NCI-H345 treated with DMSO at 0.1 percent for 48 hours (cell line): ENCODE data around the gene MACROD1.
A peak's percentile ranks its signal among the peaks of the same experiment; 100 is the strongest.

Experiments
- DNase-seq: peaks from one replicate; lab custom pipeline; 2025; ENCODE audit not compliant: unreplicated experiment; lab: John Stamatoyannopoulos, UW

Gene MACROD1

DNA sequence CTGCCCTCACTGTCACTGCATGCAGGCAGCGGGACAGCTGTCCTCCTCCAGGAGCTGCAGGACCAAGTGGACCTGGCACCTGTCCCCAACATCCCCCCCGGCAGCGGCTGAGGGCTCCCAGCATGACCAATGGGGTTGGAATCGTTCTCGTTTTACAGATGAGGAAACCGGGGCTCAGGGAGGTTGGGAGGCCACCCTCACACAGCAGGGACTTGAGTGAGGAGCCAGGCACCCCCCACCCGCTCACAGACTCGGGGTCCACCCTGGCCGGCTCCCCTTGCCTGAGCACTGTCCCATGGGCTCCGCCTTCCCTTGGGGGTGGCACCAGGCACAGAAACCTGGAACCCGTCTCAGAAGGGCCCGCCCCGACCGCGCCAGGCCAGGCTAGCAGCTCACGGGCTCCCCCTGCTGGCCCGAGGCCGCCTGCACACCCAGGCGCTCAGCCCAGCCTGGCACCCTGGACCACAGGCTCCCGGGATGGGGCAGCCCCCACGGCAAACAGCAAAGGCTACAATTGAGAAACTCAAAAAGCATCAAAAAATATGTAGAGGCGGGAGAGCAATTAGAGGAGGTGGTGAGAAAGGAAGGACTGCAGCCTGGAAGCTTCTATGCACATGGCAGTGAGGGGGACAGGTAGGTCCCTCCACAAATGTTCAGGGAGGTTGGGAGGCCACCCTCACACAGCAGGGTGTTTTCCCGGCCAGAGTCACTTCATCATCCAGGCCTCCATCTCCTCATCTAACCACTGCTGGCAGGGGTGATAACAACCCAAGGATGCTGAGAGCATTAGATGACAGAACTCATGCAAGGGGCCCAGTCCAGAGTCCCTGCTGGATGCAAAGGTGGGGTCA, 12.8 kb downstream of the MACROD1 start:
- DNase-seq: peak; percentile 25

- DNase-seq: no peak
Measured at GRCh38 chr11:64151337-64151736, 14.6 kb downstream of the MACROD1 start.

- peak; percentile 17 for DNase-seq
Measured at GRCh38 chr11:64150481-64151239, 15.3 kb downstream of the MACROD1 start.

DNA sequence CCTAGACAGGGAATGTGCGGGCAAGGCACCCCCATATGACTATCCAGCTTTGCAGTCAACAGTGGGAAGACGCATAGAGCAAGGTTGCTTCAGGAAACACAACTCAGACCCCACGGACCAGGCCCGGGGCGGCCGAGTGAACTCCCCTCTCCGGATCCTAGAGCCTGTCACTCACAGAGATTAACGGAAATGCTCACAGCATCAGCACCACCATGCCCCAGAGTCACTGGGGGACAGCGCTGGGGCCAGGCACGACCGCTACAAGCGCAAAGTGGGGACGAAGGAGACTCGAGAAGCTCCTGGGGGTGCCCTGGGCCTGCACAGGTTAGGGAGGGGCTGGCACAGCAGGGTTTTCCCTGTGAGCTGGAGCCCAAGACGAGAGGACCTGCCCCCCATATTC, 15.9 kb downstream of the MACROD1 start:
- DNase-seq: no peak

- DNase-seq: no peak
Measured at GRCh38 chr11:64148917-64149617, 16.8 kb downstream of the MACROD1 start.

GRCh38 chr11:64148226-64148916, 17.5 kb downstream of the MACROD1 start:
- DNase-seq: peak; percentile 65

GRCh38 chr11:64146036-64146955, 19.6 kb downstream of the MACROD1 start:
- peak; percentile 2 for DNase-seq

- DNase-seq: no peak
Measured at GRCh38 chr11:64144587-64145472, 21.1 kb downstream of the MACROD1 start.

DNA sequence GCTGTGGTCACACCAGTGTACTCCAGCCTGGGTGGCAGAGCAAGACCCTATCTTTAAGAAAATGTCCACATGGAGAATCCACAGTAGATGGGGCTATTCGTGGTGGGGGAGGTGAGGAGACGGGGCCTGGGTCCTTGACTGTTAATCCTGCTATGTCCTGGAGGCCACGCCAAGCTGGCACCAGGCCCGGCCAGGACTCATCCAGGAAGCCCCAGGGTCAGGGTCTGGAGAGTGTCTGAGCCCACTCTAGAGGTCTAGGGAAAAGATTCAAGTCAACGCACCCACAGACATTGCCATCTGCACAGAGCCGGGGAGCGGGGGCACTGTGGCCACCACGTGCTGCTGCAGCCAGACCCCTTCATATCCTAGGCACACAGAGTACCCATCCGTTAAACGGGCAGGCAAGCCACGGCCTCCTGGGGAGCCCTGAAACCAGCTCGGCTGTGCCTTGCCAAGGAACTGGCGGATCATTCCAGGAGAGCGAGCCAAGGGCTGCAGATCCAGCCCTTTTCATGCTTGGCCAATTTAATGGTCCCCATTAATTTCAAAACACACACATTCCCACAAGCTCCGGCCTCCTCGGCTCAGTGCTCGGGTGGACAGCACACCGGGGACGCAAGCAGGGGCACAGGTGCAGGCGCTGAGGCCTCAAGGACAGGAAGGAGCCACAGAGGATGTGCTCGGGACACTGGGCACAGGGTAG, 24.7 kb downstream of the MACROD1 start:
- DNase-seq: no peak

GRCh38 chr11:64140082-64140481, 25.8 kb downstream of the MACROD1 start:
- no peak for DNase-seq

GRCh38 chr11:64139049-64139448, 26.9 kb downstream of the MACROD1 start:
- no peak for DNase-seq

GRCh38 chr11:64138398-64138797, 27.5 kb downstream of the MACROD1 start:
- no peak for DNase-seq

DNA sequence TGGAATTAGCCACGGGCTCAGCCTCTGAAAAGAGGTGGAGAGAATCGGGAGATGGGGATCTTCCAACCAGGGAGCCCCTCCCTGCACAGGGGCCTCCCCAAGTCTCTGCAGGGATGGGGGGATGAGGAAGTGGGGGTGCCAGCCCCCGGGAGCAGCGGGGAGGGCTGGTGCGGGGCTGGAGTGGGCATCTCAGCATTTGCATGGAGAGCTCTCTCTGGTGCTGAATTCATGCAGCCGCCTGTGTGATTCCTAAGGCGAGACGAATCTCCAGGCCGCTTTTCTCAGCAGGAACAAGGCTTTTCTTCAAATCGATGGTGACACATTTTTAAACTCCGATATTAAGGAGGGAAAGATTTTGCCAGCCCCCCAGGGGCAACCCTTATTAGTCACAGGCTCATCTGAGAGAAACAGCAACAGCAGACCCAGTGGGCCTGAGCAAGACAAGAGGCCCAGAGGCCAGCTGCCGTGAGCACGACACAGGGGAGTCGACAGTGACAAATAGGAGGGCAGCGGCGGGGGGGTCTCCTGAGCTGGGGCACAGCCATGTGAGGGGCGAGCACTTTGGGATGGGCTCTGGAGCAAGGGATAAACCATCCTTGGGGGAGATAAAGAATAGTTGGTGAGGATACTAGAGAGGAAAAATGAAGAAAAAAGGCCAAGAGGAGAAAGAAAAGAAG, 29.0 kb downstream of the MACROD1 start:
- no peak for DNase-seq

- DNase-seq: no peak
Measured at GRCh38 chr11:64135711-64136110, 30.2 kb downstream of the MACROD1 start.

DNA sequence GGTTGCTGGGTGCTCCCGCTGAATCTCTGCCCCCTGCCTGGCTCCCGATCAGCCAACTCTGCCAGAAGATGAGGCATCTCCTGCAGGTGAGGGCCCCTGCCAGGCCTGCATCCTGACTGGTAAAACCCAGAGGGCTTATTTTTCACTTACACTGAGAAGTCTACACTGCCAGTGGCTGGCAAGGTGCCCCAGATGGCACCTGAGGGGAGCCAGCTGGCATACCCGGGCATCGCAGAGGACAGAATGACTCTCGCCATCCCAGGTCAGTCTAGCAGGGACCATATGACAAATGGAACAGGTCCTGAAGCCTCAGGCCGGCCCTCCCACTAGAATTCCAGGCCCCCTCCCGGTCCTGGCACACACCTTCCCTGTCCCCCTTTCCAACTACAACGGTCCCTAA, 30.9 kb downstream of the MACROD1 start:
- DNase-seq: no peak

GRCh38 chr11:64132982-64133705, 32.8 kb downstream of the MACROD1 start:
- DNase-seq: no peak

- no peak for DNase-seq
Measured at GRCh38 chr11:64132191-64132771, 33.6 kb downstream of the MACROD1 start.
